Ovary (tissue), 3 donors: ENCODE results near the gene MYRF.

Experiments used
- EP300 ChIP-seq: sonication (generic); formaldehyde crosslinking; IDR thresholded peaks from one replicate; pipeline ENCODE4 v1.6.1; 2017; ENCODE audit warnings: antibody characterized with exemption
- POLR2A ChIP-seq: fragments of 450-650 bp; IDR thresholded peaks from one replicate; pipeline ENCODE4 v1.6.1; 2017; ENCODE audit warnings: antibody characterized with exemption, mild to moderate bottlenecking, moderate library complexity
- TF ChIP-seq, protein P1 (sequence below), 3 donors: fragments of 450-650 bp in 2 of 3; fragments of 200-600 bp in 1 of 3; IDR thresholded peaks; one replicate each; pipeline versions ENCODE4 v1.5.1 to v1.8.0; 2016 to 2022; ENCODE audit warnings: antibody characterized with exemption in 3 of 3, mild to moderate bottlenecking in 1 of 3
- donor health status: DM: no; HTN: no; CAD: no.

DNA sequence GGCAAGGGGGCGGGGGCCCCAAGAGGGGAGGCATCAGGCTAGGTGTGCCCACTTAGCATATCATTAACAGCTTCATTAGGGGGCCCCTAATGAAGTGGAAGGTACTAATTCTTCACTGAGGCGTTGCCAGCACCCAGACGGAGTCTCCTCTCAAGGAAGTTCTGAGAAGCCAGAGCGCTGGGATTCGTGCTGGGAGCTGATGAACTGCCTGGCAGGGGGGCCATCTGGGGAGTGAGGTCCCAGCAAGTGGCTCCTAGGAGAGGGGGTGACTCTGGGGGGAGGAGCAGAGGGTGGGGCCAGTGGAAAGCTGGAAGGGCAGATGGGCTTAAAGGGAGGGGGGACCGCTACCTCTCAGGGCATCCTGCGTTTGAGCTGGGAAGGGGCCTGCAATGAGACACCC lies 42.4 kb upstream of the MYRF start:
- TF ChIP-seq POLR2A (no peak), EP300 (no peak)
- TF ChIP-seq, protein P1, sequence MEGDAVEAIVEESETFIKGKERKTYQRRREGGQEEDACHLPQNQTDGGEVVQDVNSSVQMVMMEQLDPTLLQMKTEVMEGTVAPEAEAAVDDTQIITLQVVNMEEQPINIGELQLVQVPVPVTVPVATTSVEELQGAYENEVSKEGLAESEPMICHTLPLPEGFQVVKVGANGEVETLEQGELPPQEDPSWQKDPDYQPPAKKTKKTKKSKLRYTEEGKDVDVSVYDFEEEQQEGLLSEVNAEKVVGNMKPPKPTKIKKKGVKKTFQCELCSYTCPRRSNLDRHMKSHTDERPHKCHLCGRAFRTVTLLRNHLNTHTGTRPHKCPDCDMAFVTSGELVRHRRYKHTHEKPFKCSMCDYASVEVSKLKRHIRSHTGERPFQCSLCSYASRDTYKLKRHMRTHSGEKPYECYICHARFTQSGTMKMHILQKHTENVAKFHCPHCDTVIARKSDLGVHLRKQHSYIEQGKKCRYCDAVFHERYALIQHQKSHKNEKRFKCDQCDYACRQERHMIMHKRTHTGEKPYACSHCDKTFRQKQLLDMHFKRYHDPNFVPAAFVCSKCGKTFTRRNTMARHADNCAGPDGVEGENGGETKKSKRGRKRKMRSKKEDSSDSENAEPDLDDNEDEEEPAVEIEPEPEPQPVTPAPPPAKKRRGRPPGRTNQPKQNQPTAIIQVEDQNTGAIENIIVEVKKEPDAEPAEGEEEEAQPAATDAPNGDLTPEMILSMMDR (IDR thresholded peaks at IDR 0.05), result no peak
